22Rv1 (cell line): Measurements from ENCODE around the gene DZIP3.

Experiments used
- ZFX ChIP-seq: fragments of 450-650 bp; IDR thresholded peaks from 2 replicates; pipeline ENCODE4 v1.6.1; 2017; ENCODE audit warnings: antibody characterized with exemption, borderline replicate concordance
- TF ChIP-seq, protein P1 (sequence below): fragments of 450-650 bp; IDR thresholded peaks from 2 replicates; pipeline ENCODE4 v1.5.1; 2017; ENCODE audit warnings: mild to moderate bottlenecking

DNA sequence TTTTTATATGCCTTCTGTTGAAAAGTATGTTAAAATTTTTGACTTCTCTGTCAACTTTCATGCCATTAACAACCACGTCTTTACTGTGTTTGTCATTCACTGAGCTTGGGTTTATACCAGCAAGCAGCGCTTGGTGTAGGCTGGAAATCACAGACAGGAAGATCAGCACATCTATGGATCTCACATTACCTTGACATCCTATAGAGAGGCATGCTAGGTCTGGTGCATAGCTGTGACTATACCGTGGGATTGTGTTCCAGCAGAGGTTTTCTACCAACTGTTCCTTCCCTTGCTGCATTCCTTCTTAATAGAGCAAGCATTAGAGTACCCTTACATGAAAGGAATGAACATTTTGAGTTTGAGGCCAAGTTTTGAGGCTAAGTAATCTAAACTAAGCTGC is 53.0 kb downstream of the DZIP3 start:
- TF ChIP-seq ZFX = no peak
- TF ChIP-seq, protein P1, sequence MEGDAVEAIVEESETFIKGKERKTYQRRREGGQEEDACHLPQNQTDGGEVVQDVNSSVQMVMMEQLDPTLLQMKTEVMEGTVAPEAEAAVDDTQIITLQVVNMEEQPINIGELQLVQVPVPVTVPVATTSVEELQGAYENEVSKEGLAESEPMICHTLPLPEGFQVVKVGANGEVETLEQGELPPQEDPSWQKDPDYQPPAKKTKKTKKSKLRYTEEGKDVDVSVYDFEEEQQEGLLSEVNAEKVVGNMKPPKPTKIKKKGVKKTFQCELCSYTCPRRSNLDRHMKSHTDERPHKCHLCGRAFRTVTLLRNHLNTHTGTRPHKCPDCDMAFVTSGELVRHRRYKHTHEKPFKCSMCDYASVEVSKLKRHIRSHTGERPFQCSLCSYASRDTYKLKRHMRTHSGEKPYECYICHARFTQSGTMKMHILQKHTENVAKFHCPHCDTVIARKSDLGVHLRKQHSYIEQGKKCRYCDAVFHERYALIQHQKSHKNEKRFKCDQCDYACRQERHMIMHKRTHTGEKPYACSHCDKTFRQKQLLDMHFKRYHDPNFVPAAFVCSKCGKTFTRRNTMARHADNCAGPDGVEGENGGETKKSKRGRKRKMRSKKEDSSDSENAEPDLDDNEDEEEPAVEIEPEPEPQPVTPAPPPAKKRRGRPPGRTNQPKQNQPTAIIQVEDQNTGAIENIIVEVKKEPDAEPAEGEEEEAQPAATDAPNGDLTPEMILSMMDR = no peak
